ENCODE measurements around the gene SNPH. TPM values are rescaled to one million over a fixed set of nuclear protein-coding genes. Genes with fewer than 3 reads are reported as not detected.
"Not testable (repeated sequence)": the region's sequence is repeated elsewhere in the genome, so short reads cannot be mapped to it uniquely, and the experiment has no call there.

SNPH gene
- polyA plus RNA-seq, 1 donor: 9.3 TPM

GRCh38 chr20:1341561-1342265, 75.6 kb downstream of the SNPH start:
- no peak for DNase-seq

DNA sequence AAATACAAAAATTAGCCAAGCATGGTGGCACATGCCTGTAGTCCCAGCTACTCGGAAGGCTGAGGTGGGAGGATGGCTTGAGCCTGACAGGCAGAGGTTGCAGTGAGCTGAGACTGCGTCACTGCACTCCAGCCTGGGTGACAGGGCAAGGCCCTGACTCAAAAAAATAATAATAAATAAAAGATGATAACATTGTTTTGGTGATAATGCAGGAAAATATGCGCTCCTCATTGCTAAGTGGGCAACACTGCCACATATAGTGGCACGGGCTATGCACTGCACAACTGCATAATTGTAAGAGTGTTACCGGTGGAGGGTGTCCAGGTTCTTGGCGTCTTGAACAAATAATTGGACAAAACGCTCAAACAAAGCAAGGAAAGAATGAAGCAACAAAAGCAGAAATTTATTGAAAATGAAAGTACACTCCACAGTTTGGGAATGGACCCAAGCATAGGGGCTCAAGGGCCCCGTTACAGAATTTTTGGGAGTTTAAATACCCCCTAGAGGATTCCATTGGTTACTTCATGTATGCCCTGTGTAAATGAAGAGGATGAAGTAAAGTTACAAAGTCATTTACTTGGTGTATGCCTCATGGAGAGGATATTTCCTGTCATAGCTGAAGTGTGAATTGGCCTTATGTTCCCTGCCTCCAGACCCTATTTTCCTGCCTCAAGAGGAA, 77.5 kb downstream of the SNPH start:
- DNase-seq: not testable (repeated sequence)

GRCh38 chr20:1345030-1345755, 79.1 kb downstream of the SNPH start:
- no peak for DNase-seq

GRCh38 chr20:1345756-1346093, 79.6 kb downstream of the SNPH start:
- DNase-seq: no peak

GRCh38 chr20:1346315-1346969, 80.3 kb downstream of the SNPH start:
- DNase-seq: no peak

DNA sequence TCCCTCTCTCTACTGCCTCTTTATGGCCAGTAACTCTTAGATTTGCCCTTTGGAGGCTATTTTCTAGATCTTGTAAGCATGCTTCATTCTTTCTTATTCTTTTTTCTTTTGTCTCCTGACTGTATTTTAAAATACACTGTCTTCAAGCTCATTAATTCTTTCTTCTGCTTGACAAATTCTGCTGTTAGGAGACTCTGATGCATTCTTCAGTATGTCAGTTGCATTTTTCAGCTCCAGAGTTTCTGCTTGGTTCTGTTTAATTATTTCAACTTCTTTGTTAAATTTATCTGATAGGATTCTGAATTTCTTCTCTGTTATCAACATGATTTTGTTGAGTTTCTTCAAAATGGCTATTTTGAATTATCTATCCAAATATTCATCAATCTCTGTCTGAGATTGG, 87.9 kb downstream of the SNPH start:
- DNase-seq: no peak

DNA sequence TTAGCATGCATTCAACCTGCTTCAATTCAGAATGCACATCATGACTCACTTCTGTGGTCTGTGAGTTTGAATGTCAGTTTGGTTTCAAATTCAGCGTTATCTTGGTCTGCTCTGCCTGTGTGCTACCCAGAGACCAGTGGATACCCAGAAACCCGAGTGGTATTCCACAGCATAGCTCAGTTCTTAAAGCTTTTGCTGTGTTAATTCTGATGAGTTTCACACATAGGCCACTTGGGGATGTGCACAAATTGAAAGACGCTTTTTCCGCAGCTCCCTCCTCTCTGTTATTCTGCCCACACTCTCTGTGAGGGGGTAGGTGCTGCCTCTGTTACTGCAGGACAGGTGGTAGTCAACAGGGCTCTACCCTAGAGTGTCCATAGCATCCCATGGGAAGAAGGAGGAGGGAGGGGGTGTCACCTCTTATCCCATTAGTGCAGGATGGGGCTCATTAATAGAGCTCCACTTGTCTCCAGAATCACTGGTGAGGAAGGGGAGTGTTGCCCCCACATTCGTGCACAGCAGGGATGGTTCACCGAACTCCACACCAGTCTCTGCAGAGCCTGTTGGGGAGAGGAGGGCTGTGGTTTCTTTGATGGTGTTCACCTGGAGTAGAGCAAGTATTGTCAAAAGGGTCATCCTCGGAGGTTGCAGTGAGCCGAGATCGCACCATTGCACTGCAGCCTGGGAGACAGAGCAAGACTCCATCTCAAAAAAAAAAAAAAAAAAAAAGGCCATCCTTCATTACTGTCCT, 92.0 kb downstream of the SNPH start:
- DNase-seq: no peak

Other genes starting within 250 kb of the SNPH start
- gene PSMF1, start 147.7 kb upstream of the SNPH start, polyA plus RNA-seq (ENCODE audit: insufficient read length): 116 TPM
- gene TMEM74B, start 81.3 kb upstream of the SNPH start, polyA plus RNA-seq (ENCODE audit: insufficient read length): 4.9 TPM
- gene C20orf202, start 62.8 kb upstream of the SNPH start, polyA plus RNA-seq (ENCODE audit: insufficient read length): 0.36 TPM
- not detected for gene RAD21L1, start 40.2 kb upstream of the SNPH start, polyA plus RNA-seq (ENCODE audit: insufficient read length)
- gene SDCBP2, start 62.8 kb downstream of the SNPH start, polyA plus RNA-seq (ENCODE audit: insufficient read length): 1.8 TPM
- gene FKBP1A, start 126.8 kb downstream of the SNPH start, polyA plus RNA-seq (ENCODE audit: insufficient read length): 257 TPM
- gene NSFL1C, start 200.6 kb downstream of the SNPH start, polyA plus RNA-seq (ENCODE audit: insufficient read length): 75.3 TPM
- gene SIRPB2, start 225.1 kb downstream of the SNPH start, polyA plus RNA-seq (ENCODE audit: insufficient read length): 1.9 TPM

Measured in hindlimb muscle (tissue), 1 donor.